ENCODE results near the gene RARRES2.

GRCh38 chr7:150390205-150390604 is 48.8 kb upstream of the RARRES2 start:
- TF ChIP-seq CTCF (conservative IDR thresholded peaks at IDR 0.05): no peak
- TF ChIP-seq EZH2 (IDR thresholded peaks at IDR 0.05; ENCODE audit: low read depth): no peak

Measured in PC-9 (cell line).